Colonic mucosa (tissue), 4 donors: Measurements from ENCODE around the gene C14orf180. TPM values are rescaled to one million over a fixed set of nuclear protein-coding genes. Genes with fewer than 3 reads are reported as not detected.
"Not testable (repeated sequence)": the region's sequence is repeated elsewhere in the genome, so short reads cannot be mapped to it uniquely, and the experiment has no call there.

Source experiments
- DNase-seq: peaks from one replicate; pipeline ENCODE4 v3.0.0-alpha.2; 2020
- H3K27ac ChIP-seq: fragments of 200-600 bp; one replicate; pipeline ENCODE4 v1.8.0; 2021
- H3K27me3 ChIP-seq: fragments of 200-600 bp; one replicate; pipeline ENCODE4 v1.8.0; 2021
- H3K36me3 ChIP-seq: fragments of 200-600 bp; one replicate; pipeline ENCODE4 v1.8.0; 2021
- H3K4me1 ChIP-seq: fragments of 200-600 bp; one replicate; pipeline ENCODE4 v1.8.0; 2021; ENCODE audit warnings: mild to moderate bottlenecking
- H3K4me3 ChIP-seq: fragments of 200-600 bp; one replicate; pipeline ENCODE4 v1.8.0; 2021
- H3K9ac ChIP-seq, 2 donors: one replicate each; pipeline ENCODE4 v1.7.0; 2013; ENCODE audit warnings: control low read depth in 2 of 2, low read depth in 2 of 2, low read length in 2 of 2
- H3K9me3 ChIP-seq: fragments of 200-600 bp; one replicate; pipeline ENCODE4 v1.8.0; 2021
- intact Hi-C: fragments of 100-400 bp; cut with DNase I; formaldehyde crosslinking; loops from one replicate; pipeline ENCODE4 v1.14.1; 2022
- total RNA-seq, 2 donors: library from RNA; stranded (reverse); fragmentation: NEBNext Ultra II Directional in 1 of 2; extraction: Animal tissue kit (Norgen Biotek cat#: 25700) in 1 of 2; gene quantifications; one replicate each; pipeline ENCODE4 v1.2.1, GENCODE V29; 2021
- TF ChIP-seq, protein P1 (sequence below): fragments of 200-600 bp; IDR thresholded peaks from one replicate; pipeline ENCODE4 v1.8.0; 2022; ENCODE audit warnings: antibody characterized with exemption, mild to moderate bottlenecking
- donor health status: healthy.
- donor health status: DM: no; HTN: no; CAD: no.
- donor health status: DM: no; HTN: no; CAD: no.

The C14orf180 gene
- total RNA-seq, 2 donors from 2014 or later = 0.13 TPM; not detected in 1

DNA sequence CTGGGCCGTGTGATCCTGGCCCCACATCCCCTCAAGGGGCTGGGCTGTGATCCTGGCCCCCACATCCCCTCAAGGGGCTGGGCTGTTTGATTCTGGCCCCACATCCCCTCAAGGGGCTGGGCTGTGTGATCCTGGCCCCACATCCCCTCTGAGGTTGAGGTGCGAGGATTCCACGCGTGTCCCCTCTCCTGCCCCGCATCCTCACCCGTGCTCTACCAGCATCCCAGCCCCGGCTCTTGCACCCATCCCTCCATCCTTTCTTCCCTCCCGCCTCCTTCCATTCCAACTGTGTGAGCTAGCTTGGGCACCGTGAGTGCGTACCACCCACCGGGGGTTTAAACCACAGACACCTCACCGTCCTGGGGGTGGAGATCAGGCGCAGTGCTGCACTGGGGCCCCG, 56.2 kb downstream of the C14orf180 start:
- Histone ChIP-seq H3K27me3 (no peaks in the 10 kb centered on the region), H3K36me3 (no peaks in the 10 kb centered on the region), H3K4me3 (no peak overlapping the region), H3K9me3 (no peaks in the 10 kb centered on the region), H3K27ac (no peak overlapping the region), H3K4me1 (no peaks in the 10 kb centered on the region), H3K9ac (no peak overlapping the region)
- intact Hi-C loops = loop anchor here (5.0 kb wide), 2 partner anchors 498 to 558 kb away; partner anchors contain the start of gene KIF26A
- DNase-seq = no peak
- TF ChIP-seq, protein P1, sequence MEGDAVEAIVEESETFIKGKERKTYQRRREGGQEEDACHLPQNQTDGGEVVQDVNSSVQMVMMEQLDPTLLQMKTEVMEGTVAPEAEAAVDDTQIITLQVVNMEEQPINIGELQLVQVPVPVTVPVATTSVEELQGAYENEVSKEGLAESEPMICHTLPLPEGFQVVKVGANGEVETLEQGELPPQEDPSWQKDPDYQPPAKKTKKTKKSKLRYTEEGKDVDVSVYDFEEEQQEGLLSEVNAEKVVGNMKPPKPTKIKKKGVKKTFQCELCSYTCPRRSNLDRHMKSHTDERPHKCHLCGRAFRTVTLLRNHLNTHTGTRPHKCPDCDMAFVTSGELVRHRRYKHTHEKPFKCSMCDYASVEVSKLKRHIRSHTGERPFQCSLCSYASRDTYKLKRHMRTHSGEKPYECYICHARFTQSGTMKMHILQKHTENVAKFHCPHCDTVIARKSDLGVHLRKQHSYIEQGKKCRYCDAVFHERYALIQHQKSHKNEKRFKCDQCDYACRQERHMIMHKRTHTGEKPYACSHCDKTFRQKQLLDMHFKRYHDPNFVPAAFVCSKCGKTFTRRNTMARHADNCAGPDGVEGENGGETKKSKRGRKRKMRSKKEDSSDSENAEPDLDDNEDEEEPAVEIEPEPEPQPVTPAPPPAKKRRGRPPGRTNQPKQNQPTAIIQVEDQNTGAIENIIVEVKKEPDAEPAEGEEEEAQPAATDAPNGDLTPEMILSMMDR = no peak

DNA sequence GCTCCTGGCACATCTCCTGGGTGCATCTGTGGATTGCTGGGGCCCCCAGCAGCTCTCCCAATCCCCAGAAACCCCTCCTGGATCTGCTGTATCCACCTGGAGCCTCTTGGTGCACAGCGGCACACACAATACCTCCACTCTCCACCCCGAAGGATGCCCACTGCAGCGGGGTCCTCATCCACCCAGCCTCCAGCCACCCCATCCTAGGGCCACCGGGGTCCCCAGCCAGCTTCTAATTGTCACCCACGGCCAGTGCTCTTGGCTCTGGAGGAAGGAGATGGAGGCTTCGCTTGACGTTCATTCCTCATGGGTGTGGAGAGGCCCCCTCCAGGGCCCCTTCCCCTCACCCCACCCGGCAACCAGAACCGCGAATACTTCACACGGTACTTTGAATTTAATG, 56.6 kb downstream of the C14orf180 start:
- no peak overlapping the region for H3K9ac ChIP-seq
- H3K27ac ChIP-seq = no peak overlapping the region
- H3K4me1 ChIP-seq = no peaks in the 10 kb centered on the region
- intact Hi-C loops = loop anchor here (5.0 kb wide), 2 partner anchors 499 to 559 kb away; partner anchors contain the start of gene KIF26A
- no peaks in the 10 kb centered on the region for H3K36me3 ChIP-seq
- no peaks in the 10 kb centered on the region for H3K27me3 ChIP-seq
- H3K9me3 ChIP-seq = no peaks in the 10 kb centered on the region
- TF ChIP-seq, protein P1 = no peak
- no peak overlapping the region for H3K4me3 ChIP-seq
- no peak for DNase-seq

DNA sequence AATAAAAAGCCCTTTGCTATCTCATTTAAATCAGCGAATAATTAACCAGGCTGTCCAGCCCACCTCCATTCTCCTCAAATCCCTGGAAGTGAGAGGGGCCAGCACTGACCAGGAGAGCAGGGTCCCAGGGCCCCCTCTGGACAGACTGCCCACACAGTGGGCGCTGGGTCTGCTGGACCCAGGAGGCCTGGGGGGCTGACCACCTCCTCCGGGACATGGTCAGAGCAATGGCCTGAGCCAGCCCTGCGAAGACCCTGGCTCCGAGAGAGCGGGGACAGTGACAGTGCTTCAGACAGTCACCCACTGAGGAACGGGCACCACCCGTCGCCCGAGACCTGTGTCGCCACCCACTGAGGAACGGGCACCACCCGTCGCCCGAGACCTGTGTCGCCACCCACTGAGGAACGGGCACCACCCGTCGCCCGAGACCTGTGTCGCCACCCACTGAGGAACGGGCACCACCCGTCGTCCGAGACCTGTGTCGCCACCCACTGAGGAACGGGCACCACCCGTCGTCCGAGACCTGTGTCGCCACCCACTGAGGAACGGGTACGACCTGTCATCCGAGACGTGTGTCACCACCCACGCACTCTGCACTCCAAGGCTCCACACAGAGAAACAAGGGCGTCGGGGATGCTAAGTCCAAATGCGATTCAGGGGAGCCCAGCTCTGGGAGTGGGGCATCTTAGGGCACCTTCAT, 57.4 kb downstream of the C14orf180 start:
- H3K27me3 ChIP-seq, H3K36me3 ChIP-seq, H3K9ac ChIP-seq, H3K9me3 ChIP-seq, DNase-seq, H3K4me3 ChIP-seq, H3K4me1 ChIP-seq, H3K27ac ChIP-seq: not testable (repeated sequence)
- intact Hi-C loops = loop anchor here (5.0 kb wide), 2 partner anchors 500 to 560 kb away; partner anchors contain the start of gene KIF26A

DNA sequence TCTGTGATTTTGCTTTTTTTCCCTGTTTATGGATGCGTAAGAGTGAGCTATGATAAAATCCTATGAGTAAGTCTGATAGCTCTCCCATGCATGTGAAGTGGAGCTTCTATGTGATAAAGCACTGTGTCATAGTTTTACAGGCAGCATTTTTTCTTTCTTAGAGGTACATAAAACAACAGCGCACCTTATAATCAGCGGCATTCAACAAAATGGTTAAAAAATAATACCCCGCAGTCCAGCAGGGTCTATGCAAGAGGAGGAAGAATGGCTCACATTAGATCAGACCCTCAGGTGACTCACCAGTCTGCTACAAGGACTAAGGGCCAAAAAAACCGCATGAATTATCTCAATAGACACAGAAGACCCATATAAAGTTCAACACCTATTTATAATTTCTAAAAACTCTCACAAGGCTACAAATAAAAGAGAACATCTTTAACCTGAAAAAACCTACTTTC, 58.0 kb downstream of the C14orf180 start:
- intact Hi-C loops = loop anchor here (5.0 kb wide), 2 partner anchors 500 to 560 kb away; partner anchors contain the start of gene KIF26A
- H3K36me3 ChIP-seq = no peaks in the 10 kb centered on the region
- H3K27me3 ChIP-seq = no peaks in the 10 kb centered on the region
- TF ChIP-seq, protein P1 = no peak
- H3K9me3 ChIP-seq = no peaks in the 10 kb centered on the region
- no peak overlapping the region for H3K9ac ChIP-seq
- no peak overlapping the region for H3K27ac ChIP-seq
- H3K4me3 ChIP-seq = no peak overlapping the region
- DNase-seq = no peak
- H3K4me1 ChIP-seq = no peaks in the 10 kb centered on the region

DNA sequence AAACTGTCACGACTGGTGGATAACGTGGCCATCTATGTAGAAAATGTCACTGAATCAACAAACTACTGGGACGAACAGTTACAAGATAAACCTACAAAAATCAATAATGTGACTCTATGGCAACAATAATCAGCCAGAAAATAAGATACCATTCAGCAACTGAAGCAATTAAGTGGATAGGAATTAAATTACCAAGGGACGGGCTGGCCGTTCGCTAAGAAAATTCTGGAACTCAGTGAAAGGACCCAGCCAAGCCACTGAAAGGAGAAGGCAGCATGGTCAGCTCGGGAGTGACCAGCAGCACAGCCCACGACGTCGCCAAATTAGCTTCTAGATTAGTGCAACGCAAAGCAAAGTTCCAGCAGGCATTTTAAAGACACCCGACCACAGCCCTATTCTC, 58.6 kb downstream of the C14orf180 start:
- no peaks in the 10 kb centered on the region for H3K27me3 ChIP-seq
- no peak for DNase-seq
- no peaks in the 10 kb centered on the region for H3K9me3 ChIP-seq
- no peaks in the 10 kb centered on the region for H3K36me3 ChIP-seq
- intact Hi-C loops = loop anchor here (5.0 kb wide), 2 partner anchors 501 to 561 kb away; partner anchors contain the start of gene KIF26A
- H3K4me3 ChIP-seq = no peak overlapping the region
- TF ChIP-seq, protein P1 = no peak
- no peak overlapping the region for H3K9ac ChIP-seq
- H3K4me1 ChIP-seq = no peaks in the 10 kb centered on the region
- H3K27ac ChIP-seq = no peak overlapping the region

DNA sequence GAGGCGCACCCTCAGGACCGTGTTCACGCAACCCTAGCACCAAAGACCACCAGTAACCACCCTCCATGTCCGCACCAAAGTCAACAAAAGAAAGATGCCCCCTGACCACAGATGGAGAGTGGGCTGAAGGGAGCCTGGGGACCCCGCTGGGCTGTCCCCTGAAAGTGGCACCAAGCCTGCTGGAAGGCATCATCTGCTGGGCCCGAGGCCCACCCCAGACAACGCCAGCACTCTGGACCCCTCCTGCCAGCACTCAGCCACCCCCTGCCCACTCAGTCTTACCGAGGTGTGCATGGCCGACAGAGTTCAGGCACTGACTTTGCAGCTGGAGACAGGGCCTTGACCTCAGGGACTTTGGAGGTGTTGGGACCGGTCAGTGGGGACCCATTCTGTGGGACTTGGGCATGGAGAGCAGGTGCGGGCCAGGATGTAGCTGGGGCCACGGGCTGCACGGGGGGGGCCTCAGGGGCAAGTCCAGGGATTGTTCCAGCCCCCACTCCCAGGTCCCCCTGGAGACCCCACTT, 59.4 kb downstream of the C14orf180 start:
- Histone ChIP-seq H3K9me3 (no peaks in the 10 kb centered on the region), H3K4me3 (no peak overlapping the region), H3K27me3 (no peaks in the 10 kb centered on the region), H3K27ac (no peak overlapping the region), H3K4me1 (no peaks in the 10 kb centered on the region), H3K9ac (no peak overlapping the region), H3K36me3 (no peaks in the 10 kb centered on the region)
- DNase-seq = no peak
- intact Hi-C loops = loop anchor here (5.0 kb wide), 2 partner anchors 502 to 562 kb away; partner anchors contain the start of gene KIF26A
- TF ChIP-seq, protein P1 = no peak
